HCT116 (cell line): ENCODE data around the gene VPS37D. TPM values are rescaled to one million over a fixed set of nuclear protein-coding genes. Genes with fewer than 3 reads are reported as not detected.

Experiments
- ATAC-seq: fragments of 200-7000 bp; cut with Tn5 transposase; 2 replicates; pipeline ENCODE4 v1.9.1; 2020; ENCODE audit warnings: mild to moderate bottlenecking, moderate library complexity
- BruUV-seq: library from RNA; stranded (reverse); fragments of 400-500 nt; replicated peaks from 2 replicates; lab custom pipeline; 2021; lab: Mats Ljungman, UMichigan
- CTCF ChIA-PET: fragments of 300-600 bp; sonication (Branson Sonifier 250); formaldehyde crosslinking; loops from one replicate; lab custom pipeline; 2021; ENCODE audit warnings: antibody characterized with exemption; lab: Charles Lee
- POLR2A ChIA-PET: fragments of 300-600, 350-600 bp; sonication (Branson Sonifier 250); formaldehyde crosslinking; loops from one replicate; lab custom pipeline; 2021; ENCODE audit warnings: antibody characterized with exemption; lab: Charles Lee
- RAD21 ChIA-PET, 2 experiments: fragments of 300-600 bp; sonication (Branson Sonifier 250); formaldehyde crosslinking; loops; one replicate each; lab custom pipeline; 2023; ENCODE audit warnings: low total read pairs in 2 of 2; ENCODE audit not compliant: uncharacterized antibody in 2 of 2, unreplicated experiment in 2 of 2, low non-redundant PET in 1 of 2; lab: Charles Lee
- DNase-seq: peaks from one replicate; pipeline ENCODE4 v3.0.0-alpha.2; 2010; ENCODE audit warnings: low read depth, low spot score
- H2AFZ ChIP-seq: fragments of 200-600 bp; shearing (Covaris generic), sonication (generic); 2 replicates; pipeline ENCODE4 v1.6.1; 2017; ENCODE audit warnings: low read depth, mixed run types, mixed read lengths, antibody characterized with exemption, low read length; ENCODE audit not compliant: poor library complexity, severe bottlenecking
- H3K27ac ChIP-seq: 2 replicates; pipeline ENCODE4 v1.5.1; 2012; ENCODE audit warnings: low read depth, low read length
- H3K27me3 ChIP-seq: fragments of 200-600 bp; sonication (generic); 2 replicates; pipeline ENCODE4 v1.6.1; 2016; ENCODE audit warnings: mixed run types, low read length, mixed read lengths; ENCODE audit not compliant: insufficient read depth
- H3K36me3 ChIP-seq, 2 experiments: fragments of 200-500 bp in 1 of 2; fragments of 200-600 bp in 1 of 2; sonication (Bioruptor generic) in 1 of 2; sonication (generic) in 1 of 2; 2 replicates each; pipeline versions ENCODE4 v1.5.1 to v1.6.1; 2014 to 2016; ENCODE audit warnings: low read length in 2 of 2, inconsistent platforms in 1 of 2, mixed read lengths in 1 of 2, mixed run types in 1 of 2; ENCODE audit not compliant: insufficient read depth in 2 of 2, control insufficient read depth in 1 of 2
- H3K4me1 ChIP-seq, 2 experiments: fragments of 200-600 bp in 1 of 2; sonication (generic) in 1 of 2; 2 replicates each; pipeline versions ENCODE4 v1.5.1 to v1.6.1; 2012 to 2017; ENCODE audit warnings: low read length in 2 of 2, inconsistent platforms in 1 of 2, mild to moderate bottlenecking in 1 of 2, mixed read lengths in 1 of 2, mixed run types in 1 of 2, moderate library complexity in 1 of 2; ENCODE audit not compliant: insufficient read depth in 2 of 2, control insufficient read depth in 1 of 2
- H3K4me2 ChIP-seq: fragments of 200-600 bp; sonication (generic); 2 replicates; pipeline ENCODE4 v1.6.1; 2017; ENCODE audit warnings: mixed run types, low read length, mixed read lengths
- H3K4me3 ChIP-seq, 2 experiments: fragments of 200-600 bp in 1 of 2; sonication (generic) in 1 of 2; replicated peaks in 1 of 2; 2 replicates each; pipeline ENCODE4 v1.5.1; 2011 to 2016; ENCODE audit warnings: low read length in 2 of 2, control low read depth in 1 of 2, low read depth in 1 of 2, mild to moderate bottlenecking in 1 of 2, mixed read lengths in 1 of 2, mixed run types in 1 of 2
- H3K79me2 ChIP-seq: fragments of 200-600 bp; sonication (generic); 2 replicates; pipeline ENCODE4 v1.6.1; 2017; ENCODE audit warnings: mild to moderate bottlenecking, mixed run types, low read length, moderate library complexity, mixed read lengths; ENCODE audit not compliant: insufficient read depth
- H3K9ac ChIP-seq: fragments of 200-600 bp; sonication (generic); 2 replicates; pipeline ENCODE4 v1.6.1; 2016; ENCODE audit warnings: low read length, mixed read lengths
- H3K9me2 ChIP-seq: fragments of 200-600 bp; sonication (generic), shearing (Covaris generic); 2 replicates; pipeline ENCODE4 v1.6.1; 2017; ENCODE audit warnings: mixed run types, mild to moderate bottlenecking, moderate library complexity; ENCODE audit not compliant: insufficient read depth
- H3K9me3 ChIP-seq, 2 experiments: fragments of 200-500 bp in 1 of 2; fragments of 200-600 bp in 1 of 2; sonication (Bioruptor generic) in 1 of 2; sonication (generic) in 1 of 2; 2 replicates each; pipeline ENCODE4 v1.6.1; 2014 to 2017; ENCODE audit warnings: low read length in 2 of 2, mixed read lengths in 2 of 2, inconsistent platforms in 1 of 2, low read depth in 1 of 2, mild to moderate bottlenecking in 1 of 2, mixed run types in 1 of 2, moderate library complexity in 1 of 2; ENCODE audit not compliant: control insufficient read depth in 1 of 2, insufficient read depth in 1 of 2
- H4K20me1 ChIP-seq: fragments of 200-600 bp; sonication (generic), shearing (Covaris generic); 2 replicates; pipeline ENCODE4 v1.6.1; 2017; ENCODE audit warnings: mixed run types, mild to moderate bottlenecking, moderate library complexity; ENCODE audit not compliant: insufficient read depth
- ATF3 ChIP-seq: IDR thresholded peaks from 2 replicates; pipeline ENCODE4 v1.6.1; 2012
- CBX3 ChIP-seq: IDR thresholded peaks from 2 replicates; pipeline ENCODE4 v1.6.1; 2012; ENCODE audit warnings: low read depth
- CEBPB ChIP-seq: IDR thresholded peaks from 2 replicates; pipeline ENCODE4 v1.6.1; 2012; ENCODE audit warnings: low read depth
- EGR1 ChIP-seq: IDR thresholded peaks from 2 replicates; pipeline ENCODE4 v1.6.1; 2012; ENCODE audit warnings: low read depth
- EZH2phosphoT487 ChIP-seq: fragments of 200-600 bp; IDR thresholded peaks from 2 replicates; pipeline ENCODE4 v1.6.1; 2018; ENCODE audit warnings: antibody characterized with exemption, borderline replicate concordance
- FOSL1 ChIP-seq: IDR thresholded peaks from 2 replicates; pipeline ENCODE4 v1.6.1; 2012; ENCODE audit warnings: low read depth
- MAX ChIP-seq: IDR thresholded peaks from 2 replicates; pipeline ENCODE4 v1.6.1; 2012
- POLR2A ChIP-seq: IDR thresholded peaks from 2 replicates; pipeline ENCODE4 v1.7.0; 2011; ENCODE audit warnings: borderline replicate concordance; ENCODE audit not compliant: insufficient read depth, insufficient read length; ENCODE audit errors: extremely low read depth
- REST ChIP-seq: IDR thresholded peaks from 2 replicates; pipeline ENCODE4 v1.6.1; 2012; ENCODE audit warnings: low read depth
- SRF ChIP-seq: IDR thresholded peaks from 2 replicates; pipeline ENCODE4 v1.6.1; 2012; ENCODE audit warnings: low read depth
- ZBTB33 ChIP-seq: IDR thresholded peaks from 2 replicates; pipeline ENCODE4 v1.6.1; 2011; ENCODE audit warnings: mild to moderate bottlenecking, low read length, moderate library complexity; ENCODE audit not compliant: insufficient replicate concordance; ENCODE audit errors: extremely low read depth
- ZFX ChIP-seq: fragments of 450-650 bp; IDR thresholded peaks from 2 replicates; pipeline ENCODE4 v1.6.1; 2017
- ZNF274 ChIP-seq: fragments of 200-500 bp; sonication (Bioruptor generic); IDR thresholded peaks from 2 replicates; pipeline ENCODE4 v1.6.1; 2014; ENCODE audit warnings: mild to moderate bottlenecking, low read depth, low read length, inconsistent platforms
- intact Hi-C: fragments of 100-400 bp; cut with micrococcal nuclease; formaldehyde crosslinking; loops from 2 replicates; pipeline ENCODE4 v1.10.0; 2022
- total RNA-seq: library from RNA; stranded (reverse); gene quantifications from one replicate; pipeline ENCODE4 v1.2.1, GENCODE V29; 2021; ENCODE audit not compliant: unreplicated experiment

VPS37D gene
- total RNA-seq, 1 experiment from 2014 or later: 9.5 TPM

- Histone ChIP-seq H2AFZ (no peak overlapping the region), H3K9me3 (no peaks in the 10 kb centered on the region; a peak in 1 of 4 replicates), H3K27ac (no peak overlapping the region), H3K36me3 (peaks cover 0 to 5% of the 10 kb centered on the region in 2 experiments; a peak in 1 of 4 replicates), H3K9ac (no peak overlapping the region), H3K27me3 (no peaks in the 10 kb centered on the region), H3K79me2 (no peaks in the 10 kb centered on the region), H3K9me2 (no peaks in the 10 kb centered on the region), H3K4me1 (peaks cover 10 to 17% of the 10 kb centered on the region in 2 experiments; a peak in 3 of 4 replicates), H4K20me1 (no peaks in the 10 kb centered on the region), H3K4me3 (no peak overlapping the region), H3K4me2 (no peak overlapping the region)
- POLR2A ChIA-PET: no interaction called here
- CTCF ChIA-PET: no interaction called here
- TF ChIP-seq POLR2A (no peak), MAX (no peak), CBX3 (no peak), ZNF274 (no peak), EGR1 (no peak), ATF3 (no peak), REST (no peak), EZH2phosphoT487 (no peak), ZBTB33 (no peak), SRF (no peak), CEBPB (no peak), FOSL1 (no peak), ZFX (no peak)
- DNase-seq (no peak), ATAC-seq (no peak)
- no TSS peak for BruUV-seq
- RAD21 ChIA-PET: no interaction called here
- intact Hi-C loops: no loop called here
Measured at GRCh38 chr7:73671857-73672445, 4.3 kb downstream of the VPS37D start.
